T-helper 1 cell treated with Interleukin-12 subunit alpha and Interleukin-12 subunit beta and Interleukin-4 antibody, amounts not matched to agents 30 μg/mL and 1 μg/mL, for 36 hours (primary cell): Measurements from ENCODE around the gene ICA1.

Experiments
- H3K27ac Mint-ChIP-seq: one replicate; pipeline ENCODE4 v1.8.0; 2021; ENCODE audit warnings: mild to moderate bottlenecking, mixed read lengths
- H3K27me3 Mint-ChIP-seq: one replicate; pipeline ENCODE4 v1.8.0; 2021; ENCODE audit warnings: low read depth, mixed read lengths
- H3K36me3 Mint-ChIP-seq: one replicate; pipeline ENCODE4 v1.8.0; 2021; ENCODE audit warnings: low read depth, mixed read lengths
- H3K4me1 Mint-ChIP-seq: one replicate; pipeline ENCODE4 v1.8.0; 2021; ENCODE audit warnings: low read depth, mixed read lengths
- H3K4me3 Mint-ChIP-seq: one replicate; pipeline ENCODE4 v1.8.0; 2021; ENCODE audit warnings: mild to moderate bottlenecking, moderate library complexity, mixed read lengths
- H3K9me3 Mint-ChIP-seq: one replicate; pipeline ENCODE4 v1.8.0; 2021; ENCODE audit warnings: mixed read lengths

Gene ICA1

GRCh38 chr7:8226501-8226900 lies 35.5 kb downstream of the ICA1 start:
- H3K27ac Mint-ChIP-seq: no peak overlapping the region
- H3K4me3 Mint-ChIP-seq: no peak overlapping the region
- no peaks in the 10 kb centered on the region for H3K4me1 Mint-ChIP-seq
- H3K27me3 Mint-ChIP-seq: peaks cover 37% of the 10 kb centered on the region
- no peaks in the 10 kb centered on the region for H3K9me3 Mint-ChIP-seq
- H3K36me3 Mint-ChIP-seq: no peaks in the 10 kb centered on the region

DNA sequence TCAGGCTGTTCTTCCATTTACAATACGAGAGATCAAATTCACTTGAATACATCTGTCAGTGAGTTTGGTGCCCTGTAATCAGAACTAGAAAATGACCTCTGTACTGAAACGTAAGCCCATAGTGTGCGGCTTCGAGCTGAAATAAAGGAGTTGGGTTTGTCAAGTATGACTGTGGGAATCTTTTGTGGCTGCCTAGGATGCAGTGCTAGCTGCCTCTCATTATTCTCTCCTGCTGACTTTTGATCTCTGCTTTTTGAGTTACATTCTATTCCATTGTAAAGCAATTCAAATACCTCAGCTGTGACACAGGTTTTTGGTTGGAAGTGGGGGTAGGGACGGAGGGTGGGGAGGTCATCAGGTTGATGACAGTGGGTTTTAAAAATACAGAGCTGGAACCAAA lies 40.4 kb downstream of the ICA1 start:
- H3K36me3 Mint-ChIP-seq: no peaks in the 10 kb centered on the region
- H3K27ac Mint-ChIP-seq: no peak overlapping the region
- H3K4me1 Mint-ChIP-seq: peaks cover 3% of the 10 kb centered on the region
- no peaks in the 10 kb centered on the region for H3K9me3 Mint-ChIP-seq
- H3K4me3 Mint-ChIP-seq: no peak overlapping the region
- H3K27me3 Mint-ChIP-seq: peaks cover 30% of the 10 kb centered on the region

DNA sequence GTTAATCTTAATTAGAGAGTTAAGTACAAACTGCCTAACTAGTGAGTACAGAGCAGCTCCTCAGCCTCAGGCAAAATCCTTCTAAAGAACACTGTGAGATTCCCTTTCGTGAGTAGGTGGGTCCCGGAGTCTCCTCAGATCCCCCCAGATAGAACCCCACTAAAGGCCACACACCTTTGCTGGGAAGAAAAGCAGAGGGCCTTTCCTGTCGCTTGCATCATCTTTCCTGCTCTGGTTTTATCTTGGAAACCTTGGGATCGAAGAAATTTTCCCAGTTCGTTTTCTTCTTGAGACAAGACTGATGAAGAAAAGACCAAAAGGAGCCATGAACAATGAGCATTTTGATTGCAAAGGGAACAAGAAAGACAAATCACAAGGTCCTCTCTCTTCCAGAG lies 40.9 kb downstream of the ICA1 start:
- no peaks in the 10 kb centered on the region for H3K36me3 Mint-ChIP-seq
- peaks cover 26% of the 10 kb centered on the region for H3K27me3 Mint-ChIP-seq
- no peak overlapping the region for H3K4me3 Mint-ChIP-seq
- no peaks in the 10 kb centered on the region for H3K9me3 Mint-ChIP-seq
- H3K27ac Mint-ChIP-seq: no peak overlapping the region
- peaks cover 3% of the 10 kb centered on the region for H3K4me1 Mint-ChIP-seq

- H3K27ac Mint-ChIP-seq: no peak overlapping the region
- peaks cover 21% of the 10 kb centered on the region for H3K27me3 Mint-ChIP-seq
- no peak overlapping the region for H3K4me3 Mint-ChIP-seq
- H3K36me3 Mint-ChIP-seq: no peaks in the 10 kb centered on the region
- no peaks in the 10 kb centered on the region for H3K9me3 Mint-ChIP-seq
- H3K4me1 Mint-ChIP-seq: peaks cover 3% of the 10 kb centered on the region
Measured at GRCh38 chr7:8220376-8221100, 41.4 kb downstream of the ICA1 start.

GRCh38 chr7:8217200-8218068 lies 44.5 kb downstream of the ICA1 start:
- H3K9me3 Mint-ChIP-seq: no peaks in the 10 kb centered on the region
- H3K4me1 Mint-ChIP-seq: peaks cover 3% of the 10 kb centered on the region
- H3K36me3 Mint-ChIP-seq: no peaks in the 10 kb centered on the region
- no peaks in the 10 kb centered on the region for H3K27me3 Mint-ChIP-seq
- no peak overlapping the region for H3K27ac Mint-ChIP-seq
- H3K4me3 Mint-ChIP-seq: no peak overlapping the region

GRCh38 chr7:8216334-8216690 lies 45.7 kb downstream of the ICA1 start:
- H3K9me3 Mint-ChIP-seq: no peaks in the 10 kb centered on the region
- no peaks in the 10 kb centered on the region for H3K36me3 Mint-ChIP-seq
- H3K27me3 Mint-ChIP-seq: no peaks in the 10 kb centered on the region
- peaks cover 3% of the 10 kb centered on the region for H3K4me1 Mint-ChIP-seq
- no peak overlapping the region for H3K27ac Mint-ChIP-seq
- H3K4me3 Mint-ChIP-seq: no peak overlapping the region

- H3K36me3 Mint-ChIP-seq: no peaks in the 10 kb centered on the region
- H3K4me3 Mint-ChIP-seq: no peak overlapping the region
- H3K4me1 Mint-ChIP-seq: peaks cover 3% of the 10 kb centered on the region
- H3K27me3 Mint-ChIP-seq: no peaks in the 10 kb centered on the region
- H3K9me3 Mint-ChIP-seq: no peaks in the 10 kb centered on the region
- H3K27ac Mint-ChIP-seq: no peak overlapping the region
Measured at GRCh38 chr7:8215648-8216333, 46.2 kb downstream of the ICA1 start.

DNA sequence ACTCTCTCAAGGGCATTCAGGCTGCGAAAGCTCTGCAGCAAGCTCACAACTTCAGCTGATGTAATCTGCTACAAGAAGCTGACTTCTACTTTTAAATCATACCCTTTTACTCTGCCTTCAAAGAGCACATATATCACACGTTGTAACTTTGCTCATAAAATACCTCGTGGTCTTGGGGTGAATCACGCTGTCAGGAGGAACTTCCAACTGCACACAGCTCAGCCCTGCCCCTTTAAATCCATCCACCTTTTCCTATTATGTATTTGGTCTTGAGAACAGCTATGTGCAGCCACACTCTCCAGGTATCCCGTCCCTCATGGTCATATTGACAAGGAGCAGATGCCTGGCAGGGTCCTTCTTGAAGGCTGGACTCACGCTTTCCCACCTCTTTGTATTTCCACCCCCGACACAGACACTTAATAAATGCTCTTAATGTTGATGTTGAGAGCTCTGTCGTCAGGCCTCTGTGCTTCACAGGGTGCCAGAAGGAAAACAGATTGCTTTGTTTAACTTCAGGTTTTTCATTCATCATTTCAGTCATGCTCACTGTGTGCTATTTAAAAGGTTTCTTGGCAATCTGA lies 47.6 kb downstream of the ICA1 start:
- H3K36me3 Mint-ChIP-seq: no peaks in the 10 kb centered on the region

DNA sequence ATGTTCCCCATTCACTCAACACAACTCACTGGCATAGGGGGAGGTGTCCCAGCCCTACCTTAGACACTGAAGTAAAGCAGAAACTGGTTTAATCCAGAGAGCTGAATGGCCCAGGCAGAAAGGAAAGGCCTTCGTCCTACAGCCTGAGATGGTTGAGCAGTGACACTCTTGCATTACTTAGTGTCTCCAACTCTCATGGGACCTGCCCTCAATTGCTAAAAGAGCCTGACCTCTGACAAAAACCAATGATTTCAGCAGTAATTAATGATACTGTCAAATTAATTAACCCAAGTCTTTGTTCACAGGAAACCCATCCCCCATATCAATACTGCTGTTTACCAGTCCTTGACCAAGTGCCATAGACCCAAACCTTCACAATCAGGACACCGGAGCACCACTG lies 48.6 kb downstream of the ICA1 start:
- Mint-ChIP-seq H3K9me3 (no peaks in the 10 kb centered on the region), H3K36me3 (no peaks in the 10 kb centered on the region)

More for the DNA sequence above, 47.6 kb downstream of the ICA1 start:
- Mint-ChIP-seq H3K9me3 (no peaks in the 10 kb centered on the region), H3K4me3 (no peak overlapping the region), H3K4me1 (peaks cover 3% of the 10 kb centered on the region), H3K27ac (no peak overlapping the region), H3K27me3 (no peaks in the 10 kb centered on the region)

DNA sequence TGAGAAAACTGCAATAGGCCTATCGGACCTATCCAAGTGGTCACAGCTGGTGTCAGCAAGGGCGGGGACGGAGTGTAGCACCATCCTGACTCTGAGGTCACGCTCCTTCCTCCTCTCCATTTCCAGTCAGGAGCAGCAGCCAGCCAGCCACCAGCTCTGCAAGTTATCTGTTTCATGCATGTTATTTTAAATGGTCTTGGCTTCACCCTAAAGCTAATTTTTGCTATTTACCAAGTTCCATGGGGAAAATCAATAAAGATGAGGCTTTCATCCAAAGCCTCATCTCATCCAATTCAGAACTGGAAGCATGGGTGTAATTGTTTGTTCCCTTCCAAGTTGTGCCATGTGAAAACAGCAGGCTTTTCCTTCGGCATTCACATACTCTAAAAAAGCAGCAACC lies 49.3 kb downstream of the ICA1 start:
- Mint-ChIP-seq H3K4me3 (no peak overlapping the region), H3K27ac (no peak overlapping the region), H3K9me3 (no peaks in the 10 kb centered on the region)

More for the DNA sequence above, 48.6 kb downstream of the ICA1 start:
- Mint-ChIP-seq H3K27me3 (peaks cover 3% of the 10 kb centered on the region), H3K4me1 (peaks cover 3% of the 10 kb centered on the region), H3K4me3 (no peak overlapping the region), H3K27ac (no peak overlapping the region)

DNA sequence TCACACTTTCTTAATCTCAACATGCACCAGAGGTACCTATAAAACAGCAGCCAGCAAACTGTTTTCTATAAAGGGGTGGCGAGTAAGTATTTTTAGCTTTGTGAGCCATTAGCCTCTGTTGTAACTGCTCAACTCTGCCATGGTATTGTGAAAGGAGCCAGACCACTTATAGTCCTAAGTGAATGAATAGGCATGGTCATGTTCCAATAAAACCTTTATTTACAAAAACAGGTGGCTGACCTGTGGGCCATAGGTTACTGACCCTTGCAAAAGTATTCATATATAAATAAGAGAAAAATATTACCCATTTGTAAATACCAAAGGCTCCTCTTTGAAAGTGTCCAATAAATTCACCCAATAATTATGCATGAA lies 50.3 kb downstream of the ICA1 start:
- Mint-ChIP-seq H3K27me3 (peaks cover 15% of the 10 kb centered on the region), H3K27ac (no peak overlapping the region), H3K9me3 (no peaks in the 10 kb centered on the region), H3K4me1 (no peaks in the 10 kb centered on the region), H3K36me3 (no peaks in the 10 kb centered on the region), H3K4me3 (no peak overlapping the region)

More for the DNA sequence above, 49.3 kb downstream of the ICA1 start:
- peaks cover 3% of the 10 kb centered on the region for H3K4me1 Mint-ChIP-seq
- peaks cover 7% of the 10 kb centered on the region for H3K27me3 Mint-ChIP-seq
- no peaks in the 10 kb centered on the region for H3K36me3 Mint-ChIP-seq

DNA sequence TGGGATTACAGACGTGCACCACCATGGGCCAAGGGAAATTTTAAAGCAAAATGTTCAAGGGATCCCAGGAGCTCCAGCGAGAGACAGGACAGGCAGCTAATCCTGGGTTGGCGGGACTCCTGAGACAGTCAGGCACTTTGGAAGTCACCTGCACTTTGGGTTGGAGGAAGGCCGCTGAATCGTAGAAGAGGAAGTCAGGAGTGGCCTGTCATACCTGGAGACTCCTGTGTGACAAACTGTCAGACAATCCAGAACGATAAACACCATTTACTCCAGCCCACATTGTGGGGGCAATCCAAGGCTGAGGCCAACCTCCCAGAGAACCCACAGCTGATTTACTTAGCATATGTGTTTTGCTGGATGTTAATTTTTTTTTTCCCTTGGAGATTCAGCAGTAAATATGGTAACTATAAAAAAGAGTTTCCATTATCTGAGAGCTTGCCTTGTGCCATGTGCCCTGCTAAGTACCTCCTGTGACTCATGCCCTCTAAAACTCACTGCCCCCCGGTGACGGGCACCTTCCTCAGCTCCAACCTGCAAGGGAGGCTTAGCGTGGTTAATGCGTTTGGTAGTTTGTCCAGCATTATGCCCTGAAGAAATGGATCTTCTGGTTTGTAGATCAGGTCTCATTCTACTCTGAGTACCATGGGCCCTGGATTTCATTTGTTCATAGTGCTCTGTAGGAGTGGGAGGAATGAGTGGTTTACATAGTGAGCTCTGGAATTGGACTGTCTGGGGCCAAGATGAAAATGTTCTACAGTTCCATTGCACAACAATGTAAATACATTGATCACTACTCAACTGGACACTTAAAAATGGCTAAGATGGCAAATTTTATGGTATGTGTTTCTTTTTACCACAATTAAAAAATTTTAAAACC lies 50.9 kb downstream of the ICA1 start:
- H3K36me3 Mint-ChIP-seq: no peaks in the 10 kb centered on the region
- H3K27ac Mint-ChIP-seq: no peak overlapping the region
- H3K4me3 Mint-ChIP-seq: no peak overlapping the region

GRCh38 chr7:8209353-8209752 lies 52.6 kb downstream of the ICA1 start:
- no peak overlapping the region for H3K27ac Mint-ChIP-seq
- H3K4me3 Mint-ChIP-seq: no peak overlapping the region
- H3K36me3 Mint-ChIP-seq: no peaks in the 10 kb centered on the region
- no peaks in the 10 kb centered on the region for H3K9me3 Mint-ChIP-seq
- peaks cover 37% of the 10 kb centered on the region for H3K27me3 Mint-ChIP-seq
- peaks cover 15% of the 10 kb centered on the region for H3K4me1 Mint-ChIP-seq

More for the DNA sequence above, 50.9 kb downstream of the ICA1 start:
- Mint-ChIP-seq H3K9me3 (no peaks in the 10 kb centered on the region), H3K4me1 (peaks cover 2% of the 10 kb centered on the region), H3K27me3 (peaks cover 21% of the 10 kb centered on the region)

- Mint-ChIP-seq H3K36me3 (no peaks in the 10 kb centered on the region), H3K27ac (no peak overlapping the region), H3K4me1 (peaks cover 15% of the 10 kb centered on the region), H3K4me3 (no peak overlapping the region), H3K27me3 (peaks cover 42% of the 10 kb centered on the region), H3K9me3 (no peaks in the 10 kb centered on the region)
Measured at GRCh38 chr7:8208816-8209215, 53.2 kb downstream of the ICA1 start.
